HepG2 (cell line): ENCODE results near the gene TMEM232.
A peak's percentile ranks its signal among the peaks of the same experiment; 100 is the strongest.

Experiments
- GABPA ChIP-seq, 2 experiments: IDR thresholded peaks; 2 replicates each; pipeline ENCODE4 v1.6.1; 2011 to 2016; ENCODE audit warnings: low read depth in 2 of 2, low read length in 1 of 2, missing biosample characterization in 1 of 2, missing genetic modification characterization in 1 of 2
- KLF9 ChIP-seq: IDR thresholded peaks from 2 replicates; pipeline ENCODE4 v1.6.1; 2016; ENCODE audit warnings: low read depth
- MXI1 ChIP-seq: IDR thresholded peaks from 3 replicates; pipeline ENCODE4 v1.6.1; 2012; ENCODE audit warnings: low read depth, low read length, inconsistent platforms, borderline replicate concordance
- PRDM4 ChIP-seq: sonication (generic); formaldehyde crosslinking; IDR thresholded peaks from 2 replicates; pipeline ENCODE4 v1.9.0; 2021; ENCODE audit warnings: missing genetic modification reagents, borderline replicate concordance
- SNRNP70 ChIP-seq: fragments of 200-400 bp; formaldehyde crosslinking; IDR thresholded peaks from 2 replicates; pipeline ENCODE4 v1.6.1; 2017; ENCODE audit warnings: mild to moderate bottlenecking, low read depth, low read length, moderate library complexity
- SOX13 ChIP-seq, 3 experiments: fragments of 450-650 bp in 1 of 3; sonication (generic) in 1 of 3; formaldehyde crosslinking in 1 of 3; IDR thresholded peaks in 2 of 3; conservative IDR thresholded peaks in 1 of 3; 2 replicates each; pipeline versions ENCODE4 v1.5.0 to v1.6.1; 2016 to 2020; ENCODE audit warnings: antibody characterized with exemption in 1 of 3, mild to moderate bottlenecking in 1 of 3, missing compliant biosample characterization in 1 of 3, missing genetic modification reagents in 1 of 3, moderate library complexity in 1 of 3
- SUZ12 ChIP-seq: fragments of 150-350 bp; IDR thresholded peaks from 2 replicates; pipeline ENCODE4 v1.6.1; 2014; ENCODE audit warnings: low read depth, low read length
- TMF1 ChIP-seq: sonication (generic); formaldehyde crosslinking; IDR thresholded peaks from 2 replicates; pipeline ENCODE4 v1.8.1; 2022; ENCODE audit warnings: low read depth, missing genetic modification reagents
- ZBTB20 ChIP-seq: sonication (generic); formaldehyde crosslinking; IDR thresholded peaks from 2 replicates; pipeline ENCODE4 v1.8.1; 2023; ENCODE audit warnings: missing genetic modification reagents, low read depth, mild to moderate bottlenecking, borderline replicate concordance
- ZC3H4 ChIP-seq: sonication (generic); formaldehyde crosslinking; IDR thresholded peaks from 2 replicates; pipeline ENCODE4 v1.4.0; 2020; ENCODE audit warnings: missing genetic modification reagents, borderline replicate concordance
- TF ChIP-seq, protein P1 (sequence below): sonication (generic); formaldehyde crosslinking; IDR thresholded peaks from 2 replicates; pipeline ENCODE4 v1.5.1; 2020; ENCODE audit warnings: missing genetic modification reagents, mild to moderate bottlenecking, borderline replicate concordance
- TF ChIP-seq, protein P2 (sequence below): sonication (generic); formaldehyde crosslinking; IDR thresholded peaks from 2 replicates; pipeline ENCODE4 v1.5.0; 2020; ENCODE audit warnings: mild to moderate bottlenecking, missing genetic modification reagents, moderate library complexity

- TF ChIP-seq GABPA (IDR thresholded peaks at IDR 0.05; ENCODE audit: low read depth, low read length) = no peak
- no peak for TF ChIP-seq GABPA (CRISPR knock-in tag; IDR thresholded peaks at IDR 0.05; ENCODE audit: low read depth)
- TF ChIP-seq TMF1 (CRISPR knock-in tag) = no peak
- TF ChIP-seq ZBTB20 (CRISPR knock-in tag) = no peak
- TF ChIP-seq, protein P1, sequence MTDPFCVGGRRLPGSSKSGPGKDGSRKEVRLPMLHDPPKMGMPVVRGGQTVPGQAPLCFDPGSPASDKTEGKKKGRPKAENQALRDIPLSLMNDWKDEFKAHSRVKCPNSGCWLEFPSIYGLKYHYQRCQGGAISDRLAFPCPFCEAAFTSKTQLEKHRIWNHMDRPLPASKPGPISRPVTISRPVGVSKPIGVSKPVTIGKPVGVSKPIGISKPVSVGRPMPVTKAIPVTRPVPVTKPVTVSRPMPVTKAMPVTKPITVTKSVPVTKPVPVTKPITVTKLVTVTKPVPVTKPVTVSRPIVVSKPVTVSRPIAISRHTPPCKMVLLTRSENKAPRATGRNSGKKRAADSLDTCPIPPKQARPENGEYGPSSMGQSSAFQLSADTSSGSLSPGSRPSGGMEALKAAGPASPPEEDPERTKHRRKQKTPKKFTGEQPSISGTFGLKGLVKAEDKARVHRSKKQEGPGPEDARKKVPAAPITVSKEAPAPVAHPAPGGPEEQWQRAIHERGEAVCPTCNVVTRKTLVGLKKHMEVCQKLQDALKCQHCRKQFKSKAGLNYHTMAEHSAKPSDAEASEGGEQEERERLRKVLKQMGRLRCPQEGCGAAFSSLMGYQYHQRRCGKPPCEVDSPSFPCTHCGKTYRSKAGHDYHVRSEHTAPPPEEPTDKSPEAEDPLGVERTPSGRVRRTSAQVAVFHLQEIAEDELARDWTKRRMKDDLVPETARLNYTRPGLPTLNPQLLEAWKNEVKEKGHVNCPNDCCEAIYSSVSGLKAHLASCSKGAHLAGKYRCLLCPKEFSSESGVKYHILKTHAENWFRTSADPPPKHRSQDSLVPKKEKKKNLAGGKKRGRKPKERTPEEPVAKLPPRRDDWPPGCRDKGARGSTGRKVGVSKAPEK = no peak
- no peak for TF ChIP-seq SOX13 (IDR thresholded peaks at IDR 0.05)
- no peak for TF ChIP-seq SOX13 (CRISPR knock-in tag; conservative IDR thresholded peaks at IDR 0.05 in 1 of 2, IDR thresholded peaks at IDR 0.05 in 1 of 2)
- no peak for TF ChIP-seq MXI1
- no peak for TF ChIP-seq SNRNP70
- TF ChIP-seq KLF9 = no peak
- TF ChIP-seq PRDM4 (CRISPR knock-in tag) = no peak
- no peak for TF ChIP-seq SUZ12
- TF ChIP-seq, protein P2, sequence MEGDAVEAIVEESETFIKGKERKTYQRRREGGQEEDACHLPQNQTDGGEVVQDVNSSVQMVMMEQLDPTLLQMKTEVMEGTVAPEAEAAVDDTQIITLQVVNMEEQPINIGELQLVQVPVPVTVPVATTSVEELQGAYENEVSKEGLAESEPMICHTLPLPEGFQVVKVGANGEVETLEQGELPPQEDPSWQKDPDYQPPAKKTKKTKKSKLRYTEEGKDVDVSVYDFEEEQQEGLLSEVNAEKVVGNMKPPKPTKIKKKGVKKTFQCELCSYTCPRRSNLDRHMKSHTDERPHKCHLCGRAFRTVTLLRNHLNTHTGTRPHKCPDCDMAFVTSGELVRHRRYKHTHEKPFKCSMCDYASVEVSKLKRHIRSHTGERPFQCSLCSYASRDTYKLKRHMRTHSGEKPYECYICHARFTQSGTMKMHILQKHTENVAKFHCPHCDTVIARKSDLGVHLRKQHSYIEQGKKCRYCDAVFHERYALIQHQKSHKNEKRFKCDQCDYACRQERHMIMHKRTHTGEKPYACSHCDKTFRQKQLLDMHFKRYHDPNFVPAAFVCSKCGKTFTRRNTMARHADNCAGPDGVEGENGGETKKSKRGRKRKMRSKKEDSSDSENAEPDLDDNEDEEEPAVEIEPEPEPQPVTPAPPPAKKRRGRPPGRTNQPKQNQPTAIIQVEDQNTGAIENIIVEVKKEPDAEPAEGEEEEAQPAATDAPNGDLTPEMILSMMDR (CRISPR knock-in tag) = peak; percentile 70
- no peak for TF ChIP-seq ZC3H4 (CRISPR knock-in tag)
Measured at GRCh38 chr5:110757118-110757729, 30.8 kb upstream of the TMEM232 start.
